C4-2B (cell line): Measurements from ENCODE around the gene MEIOB.

Experiments
- H3K27ac ChIP-seq: fragments of 450-650 bp; 2 replicates; pipeline ENCODE4 v1.5.1; 2017
- ZFX ChIP-seq: fragments of 450-650 bp; IDR thresholded peaks from 2 replicates; pipeline ENCODE4 v1.6.1; 2017
- TF ChIP-seq, protein P1 (sequence below): fragments of 450-650 bp; conservative IDR thresholded peaks from 2 replicates; pipeline ENCODE4 v1.5.1; 2017; ENCODE audit warnings: mild to moderate bottlenecking

Gene MEIOB

DNA sequence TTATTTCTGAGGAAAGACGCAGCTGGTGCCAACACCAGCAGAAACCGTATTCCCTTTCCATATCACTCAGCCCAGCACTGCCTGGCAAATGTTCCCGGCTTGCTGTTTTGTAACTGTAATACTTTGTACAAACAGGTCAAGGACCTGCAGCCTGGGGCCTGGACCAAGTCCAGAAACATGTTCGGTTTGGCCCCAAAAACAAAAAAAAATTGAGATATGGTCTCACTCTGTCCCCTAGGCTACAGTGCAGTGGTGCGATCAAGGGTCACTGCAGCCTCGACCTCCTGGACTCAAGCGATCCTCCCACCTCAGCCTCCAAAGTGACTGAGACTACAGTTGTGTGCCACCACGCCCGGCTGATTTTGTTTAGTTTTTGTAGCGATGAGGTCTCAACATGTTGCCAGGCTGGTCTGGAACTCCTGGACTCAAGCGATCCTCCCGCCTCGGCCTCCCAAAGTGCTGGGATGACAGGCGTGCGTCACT is 46.5 kb downstream of the MEIOB start:
- peak overlapping the region; percentile 95; the same call in 1 of the 2 replicates for H3K27ac ChIP-seq
- TF ChIP-seq ZFX, result no peak
- TF ChIP-seq, protein P1, sequence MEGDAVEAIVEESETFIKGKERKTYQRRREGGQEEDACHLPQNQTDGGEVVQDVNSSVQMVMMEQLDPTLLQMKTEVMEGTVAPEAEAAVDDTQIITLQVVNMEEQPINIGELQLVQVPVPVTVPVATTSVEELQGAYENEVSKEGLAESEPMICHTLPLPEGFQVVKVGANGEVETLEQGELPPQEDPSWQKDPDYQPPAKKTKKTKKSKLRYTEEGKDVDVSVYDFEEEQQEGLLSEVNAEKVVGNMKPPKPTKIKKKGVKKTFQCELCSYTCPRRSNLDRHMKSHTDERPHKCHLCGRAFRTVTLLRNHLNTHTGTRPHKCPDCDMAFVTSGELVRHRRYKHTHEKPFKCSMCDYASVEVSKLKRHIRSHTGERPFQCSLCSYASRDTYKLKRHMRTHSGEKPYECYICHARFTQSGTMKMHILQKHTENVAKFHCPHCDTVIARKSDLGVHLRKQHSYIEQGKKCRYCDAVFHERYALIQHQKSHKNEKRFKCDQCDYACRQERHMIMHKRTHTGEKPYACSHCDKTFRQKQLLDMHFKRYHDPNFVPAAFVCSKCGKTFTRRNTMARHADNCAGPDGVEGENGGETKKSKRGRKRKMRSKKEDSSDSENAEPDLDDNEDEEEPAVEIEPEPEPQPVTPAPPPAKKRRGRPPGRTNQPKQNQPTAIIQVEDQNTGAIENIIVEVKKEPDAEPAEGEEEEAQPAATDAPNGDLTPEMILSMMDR, result no peak

DNA sequence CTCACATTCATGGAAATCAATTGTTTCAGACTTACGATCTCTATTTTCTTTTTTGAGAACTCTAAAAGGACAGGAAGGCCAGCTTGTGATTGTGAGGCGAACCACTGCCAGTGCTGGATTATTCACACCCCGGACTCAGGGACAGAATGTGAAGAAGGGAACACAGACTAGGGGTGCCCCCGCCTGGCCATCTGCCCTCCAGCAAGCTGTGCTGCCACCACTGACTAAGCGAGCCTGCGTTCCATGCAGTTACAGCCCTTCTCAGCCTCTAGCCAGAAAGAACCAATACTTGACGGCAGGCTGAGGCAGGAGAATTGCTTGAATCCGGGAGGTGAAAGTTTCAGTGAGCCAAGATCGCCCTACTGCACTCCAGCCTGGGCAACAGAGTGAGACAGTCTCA is 48.1 kb downstream of the MEIOB start:
- TF ChIP-seq ZFX, result no peak
- TF ChIP-seq, protein P1, result no peak
- no peak overlapping the region for H3K27ac ChIP-seq

DNA sequence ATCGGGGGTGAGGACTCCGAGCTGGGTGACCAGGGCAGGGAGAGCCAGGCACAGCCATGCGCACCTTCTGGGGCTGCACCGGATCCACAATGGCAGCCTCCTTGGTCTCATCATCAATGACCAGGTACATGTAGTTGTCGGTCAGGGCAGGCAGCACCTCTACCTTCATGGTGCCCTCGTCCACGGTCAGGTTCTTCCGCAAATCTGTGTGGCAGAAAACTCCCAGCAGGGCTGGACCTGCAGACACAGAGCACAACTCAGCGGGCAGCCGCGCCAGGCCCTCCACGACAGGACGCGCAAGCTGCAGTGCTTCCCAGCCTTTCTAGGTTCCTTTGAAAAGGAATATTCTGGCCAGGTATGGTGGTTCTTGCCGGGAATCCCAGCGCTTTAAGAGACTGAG is 49.2 kb downstream of the MEIOB start:
- H3K27ac ChIP-seq, result no peak overlapping the region
- no peak for TF ChIP-seq ZFX
- TF ChIP-seq, protein P1, result no peak

DNA sequence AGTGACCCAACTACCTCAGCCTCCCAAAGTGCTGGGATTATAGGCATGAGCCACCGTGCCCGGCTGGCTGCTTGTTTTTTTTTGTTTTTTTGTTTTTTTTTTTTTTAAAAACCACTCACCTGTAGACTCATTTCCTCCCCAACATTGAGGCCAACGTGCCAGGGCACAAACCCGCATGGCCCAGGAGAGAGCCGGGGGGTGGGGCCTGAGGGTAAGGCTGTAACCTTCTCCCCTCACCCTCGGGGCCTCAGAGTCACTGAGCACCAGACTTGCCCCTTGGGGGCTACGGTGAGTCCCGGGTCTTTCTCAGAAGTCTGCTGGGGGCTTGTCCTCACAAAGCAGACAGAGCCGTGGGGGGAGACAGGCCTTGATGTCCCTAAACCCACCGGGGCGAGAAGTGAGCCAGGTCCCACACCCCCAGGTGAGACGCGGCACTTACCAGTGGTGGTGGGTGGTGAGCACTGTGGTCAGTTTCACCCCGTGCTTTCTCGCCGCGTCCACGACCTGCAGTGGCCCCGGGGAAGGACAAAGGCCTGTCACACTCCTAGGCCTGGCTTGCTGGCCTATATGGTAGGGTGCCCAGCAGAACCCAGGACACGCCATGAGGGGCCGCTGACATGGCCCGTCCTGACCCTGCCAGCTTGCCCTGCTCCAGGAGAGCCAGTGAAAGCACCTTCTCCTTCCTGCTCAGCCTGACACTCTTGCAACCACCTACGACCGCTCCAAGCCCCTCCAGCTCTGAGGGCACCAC is 49.9 kb downstream of the MEIOB start:
- no peak for TF ChIP-seq ZFX
- no peak overlapping the region for H3K27ac ChIP-seq

DNA sequence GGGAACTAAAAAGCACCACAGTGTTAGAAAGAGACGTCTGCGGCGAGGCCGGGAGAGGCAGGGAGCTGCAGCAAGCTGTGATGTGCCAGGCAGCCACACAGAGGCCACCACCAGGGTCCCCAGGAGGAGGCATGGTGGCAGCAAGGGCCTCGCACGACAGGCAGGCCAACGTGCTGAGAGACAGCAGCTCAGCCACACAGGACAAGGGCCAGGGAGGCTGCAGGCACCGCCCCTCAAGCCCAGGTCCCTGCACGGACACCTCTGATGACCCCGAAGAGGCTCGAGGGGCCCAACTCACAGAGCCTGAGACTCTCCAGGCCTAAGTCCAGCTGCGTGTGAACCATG is 51.0 kb downstream of the MEIOB start:
- TF ChIP-seq, protein P1, result no peak
- TF ChIP-seq ZFX, result no peak
- H3K27ac ChIP-seq, result no peak overlapping the region

- no peak for TF ChIP-seq ZFX
- TF ChIP-seq, protein P1, result no peak
These were observed 51.6 kb downstream of the MEIOB start for GRCh38 chr16:1820096-1820945.

GRCh38 chr16:1819611-1820010 is 52.4 kb downstream of the MEIOB start:
- no peak overlapping the region for H3K27ac ChIP-seq
- no peak for TF ChIP-seq ZFX
- TF ChIP-seq, protein P1, result no peak

More at GRCh38 chr16:1820096-1820945, 51.6 kb downstream of the MEIOB start:
- H3K27ac ChIP-seq, result no peak overlapping the region
